Mesendoderm (in vitro differentiated cells): ENCODE results near the gene CATSPERZ.

Experiments used
- DNase-seq: peaks from one replicate; pipeline ENCODE4 v3.0.0; 2013
- H2AK5ac ChIP-seq: 2 replicates; pipeline ENCODE4 v1.6.1; 2013; ENCODE audit warnings: low read length, inconsistent platforms
- H2BK120ac ChIP-seq: 2 replicates; pipeline ENCODE4 v1.6.1; 2013; ENCODE audit warnings: low read depth, mild to moderate bottlenecking, low read length, moderate library complexity, mixed read lengths
- H2BK15ac ChIP-seq: replicated peaks from 2 replicates; pipeline ENCODE4 v1.6.1; 2013; ENCODE audit warnings: low read depth, mild to moderate bottlenecking, moderate library complexity
- H2BK5ac ChIP-seq: 2 replicates; pipeline ENCODE4 v1.6.1; 2013; ENCODE audit warnings: low read length, inconsistent platforms
- H3K18ac ChIP-seq: 2 replicates; pipeline ENCODE4 v1.6.1; 2013; ENCODE audit warnings: mild to moderate bottlenecking, low read length, mixed read lengths
- H3K23ac ChIP-seq: one replicate; pipeline ENCODE4 v1.6.1; 2013; ENCODE audit warnings: low read length
- H3K27ac ChIP-seq: 2 replicates; pipeline ENCODE4 v1.5.1; 2013; ENCODE audit warnings: low read depth, mild to moderate bottlenecking, inconsistent platforms, low read length, moderate library complexity
- H3K27me3 ChIP-seq: 2 replicates; pipeline ENCODE4 v1.6.1; 2013; ENCODE audit warnings: low read length, control low read depth, mild to moderate bottlenecking, inconsistent platforms; ENCODE audit not compliant: insufficient read depth, poor library complexity
- H3K36me3 ChIP-seq: 2 replicates; pipeline ENCODE4 v1.6.1; 2013; ENCODE audit warnings: low read length, inconsistent platforms; ENCODE audit not compliant: control insufficient read depth, insufficient read depth
- H3K4ac ChIP-seq: one replicate; pipeline ENCODE4 v1.6.1; 2013; ENCODE audit warnings: low read depth, mild to moderate bottlenecking, low read length, moderate library complexity
- H3K4me1 ChIP-seq: 2 replicates; pipeline ENCODE4 v1.6.1; 2013; ENCODE audit warnings: low read depth, low read length, inconsistent platforms; ENCODE audit not compliant: control insufficient read depth
- H3K4me2 ChIP-seq: 2 replicates; pipeline ENCODE4 v1.6.1; 2013; ENCODE audit warnings: low read length
- H3K4me3 ChIP-seq: 2 replicates; pipeline ENCODE4 v1.5.1; 2013; ENCODE audit warnings: mild to moderate bottlenecking, low read length
- H3K56ac ChIP-seq: one replicate; pipeline ENCODE4 v1.6.1; 2013; ENCODE audit warnings: low read length
- H3K79me1 ChIP-seq: 2 replicates; pipeline ENCODE4 v1.6.1; 2013; ENCODE audit warnings: low read length, inconsistent platforms
- H3K79me2 ChIP-seq: 2 replicates; pipeline ENCODE4 v1.6.1; 2013; ENCODE audit warnings: mild to moderate bottlenecking, low read length; ENCODE audit not compliant: control insufficient read depth, insufficient read depth
- H3K9ac ChIP-seq: 2 replicates; pipeline ENCODE4 v1.6.1; 2013; ENCODE audit warnings: low read length, inconsistent platforms
- H4K5ac ChIP-seq: one replicate; pipeline ENCODE4 v1.6.1; 2013; ENCODE audit warnings: low read length
- H4K8ac ChIP-seq: one replicate; pipeline ENCODE4 v1.6.1; 2013; ENCODE audit warnings: low read depth, mild to moderate bottlenecking, control low read depth, low read length, moderate library complexity
- WGBS: extraction: QIAGEN DNeasy Blood & Tissue Kit; methylation state at CpG from one replicate; pipeline ENCODE4 v1.1.7; 2013; ENCODE audit warnings: low lambda C conversion rate, missing lambda C conversion rate; ENCODE audit not compliant: insufficient coverage; ENCODE audit errors: extremely low coverage; 5-methylcytosine and 5-hydroxymethylcytosine counted together

Gene CATSPERZ

DNA sequence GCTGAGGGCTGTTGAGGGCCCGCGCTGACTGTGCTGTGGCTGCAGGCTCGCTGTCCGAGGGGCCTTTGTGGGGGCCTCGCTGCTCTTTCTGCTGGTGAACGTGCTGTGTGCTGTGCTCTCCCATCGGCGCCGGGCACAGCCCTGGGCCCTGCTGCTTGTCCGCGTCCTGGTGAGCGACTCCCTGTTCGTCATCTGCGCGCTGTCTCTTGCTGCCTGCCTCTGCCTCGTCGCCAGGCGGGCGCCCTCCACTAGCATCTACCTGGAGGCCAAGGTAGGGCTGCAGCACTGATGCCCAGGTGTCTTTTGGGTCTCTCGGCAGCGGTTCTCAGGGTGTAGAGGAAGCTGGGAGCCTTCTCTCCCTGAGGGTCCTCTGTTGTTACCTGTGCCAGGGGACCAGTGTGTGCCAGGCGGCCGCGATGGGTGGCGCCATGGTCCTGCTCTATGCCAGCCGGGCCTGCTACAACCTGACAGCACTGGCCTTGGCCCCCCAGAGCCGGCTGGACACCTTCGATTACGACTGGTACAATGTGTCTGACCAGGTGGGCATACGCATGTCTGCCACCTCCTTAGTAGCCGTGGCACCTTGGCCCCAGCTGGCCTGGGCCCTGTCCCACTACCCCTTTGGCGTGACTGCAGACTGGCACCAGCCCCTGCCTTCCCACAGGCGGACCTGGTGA is 12.3 kb upstream of the CATSPERZ start:
- Histone ChIP-seq H4K8ac (no peak overlapping the region), H2BK15ac (no peak overlapping the region), H3K23ac (no peak overlapping the region), H3K79me2 (no peaks in the 10 kb centered on the region), H2BK120ac (no peak overlapping the region), H4K5ac (no peak overlapping the region), H2BK5ac (no peak overlapping the region), H3K27me3 (peaks cover 28% of the 10 kb centered on the region), H3K4me3 (no peak overlapping the region), H2AK5ac (no peak overlapping the region), H3K79me1 (no peaks in the 10 kb centered on the region), H3K27ac (no peak overlapping the region), H3K4ac (no peak overlapping the region), H3K18ac (no peak overlapping the region), H3K9ac (no peak overlapping the region), H3K36me3 (no peaks in the 10 kb centered on the region), H3K4me2 (no peak overlapping the region), H3K4me1 (peaks cover 6% of the 10 kb centered on the region), H3K56ac (no peak overlapping the region)
- no peak for DNase-seq
- no CpG with 5 or more reads among the region's 33 CpGs for WGBS

DNA sequence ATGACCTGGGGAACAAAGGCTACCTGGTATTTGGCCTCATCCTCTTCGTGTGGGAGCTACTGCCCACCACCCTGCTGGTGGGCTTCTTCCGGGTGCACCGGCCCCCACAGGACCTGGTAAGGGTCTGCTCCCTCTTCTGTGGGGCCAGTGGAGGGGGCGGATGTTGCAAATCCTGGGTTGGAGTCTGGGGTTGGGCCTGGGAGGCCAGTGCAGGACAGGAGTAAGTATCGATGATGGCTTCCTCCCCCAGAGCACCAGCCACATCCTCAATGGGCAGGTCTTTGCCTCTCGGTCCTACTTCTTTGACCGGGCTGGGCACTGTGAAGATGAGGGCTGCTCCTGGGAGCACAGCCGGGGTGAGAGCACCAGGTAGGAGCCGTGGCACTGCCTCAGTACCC is 11.8 kb upstream of the CATSPERZ start:
- no peak overlapping the region for H3K4ac ChIP-seq
- no peak overlapping the region for H3K27ac ChIP-seq
- H3K23ac ChIP-seq = no peak overlapping the region
- no peak overlapping the region for H2BK15ac ChIP-seq
- no peak overlapping the region for H4K8ac ChIP-seq
- H2AK5ac ChIP-seq = no peak overlapping the region
- H3K18ac ChIP-seq = no peak overlapping the region
- H3K79me1 ChIP-seq = no peaks in the 10 kb centered on the region
- no peak overlapping the region for H2BK5ac ChIP-seq
- H3K56ac ChIP-seq = no peak overlapping the region
- H4K5ac ChIP-seq = no peak overlapping the region
- H3K36me3 ChIP-seq = no peaks in the 10 kb centered on the region
- H3K27me3 ChIP-seq = peaks cover 33% of the 10 kb centered on the region
- H2BK120ac ChIP-seq = no peak overlapping the region
- H3K4me1 ChIP-seq = peaks cover 6% of the 10 kb centered on the region
- DNase-seq = no peak
- H3K79me2 ChIP-seq = no peaks in the 10 kb centered on the region
- no peak overlapping the region for H3K4me2 ChIP-seq
- no peak overlapping the region for H3K4me3 ChIP-seq
- WGBS = no CpG with 5 or more reads among the region's 9 CpGs
- H3K9ac ChIP-seq = no peak overlapping the region

GRCh38 chr11:64289002-64289564 is 11.1 kb upstream of the CATSPERZ start:
- H3K36me3 ChIP-seq = no peaks in the 10 kb centered on the region
- peaks cover 4% of the 10 kb centered on the region for H3K4me1 ChIP-seq
- H3K9ac ChIP-seq = no peak overlapping the region
- no peaks in the 10 kb centered on the region for H3K79me1 ChIP-seq
- H3K4me2 ChIP-seq = no peak overlapping the region
- no peak overlapping the region for H4K8ac ChIP-seq
- H3K56ac ChIP-seq = no peak overlapping the region
- H2BK120ac ChIP-seq = no peak overlapping the region
- H3K4ac ChIP-seq = no peak overlapping the region
- H3K27me3 ChIP-seq = peaks cover 39% of the 10 kb centered on the region
- no peak overlapping the region for H2BK15ac ChIP-seq
- no peak overlapping the region for H3K4me3 ChIP-seq
- no peak overlapping the region for H4K5ac ChIP-seq
- H2AK5ac ChIP-seq = no peak overlapping the region
- no CpG with 5 or more reads among the region's 13 CpGs for WGBS
- H3K27ac ChIP-seq = no peak overlapping the region
- no peaks in the 10 kb centered on the region for H3K79me2 ChIP-seq
- H2BK5ac ChIP-seq = no peak overlapping the region
- no peak overlapping the region for H3K18ac ChIP-seq
- no peak overlapping the region for H3K23ac ChIP-seq
- no peak for DNase-seq

DNA sequence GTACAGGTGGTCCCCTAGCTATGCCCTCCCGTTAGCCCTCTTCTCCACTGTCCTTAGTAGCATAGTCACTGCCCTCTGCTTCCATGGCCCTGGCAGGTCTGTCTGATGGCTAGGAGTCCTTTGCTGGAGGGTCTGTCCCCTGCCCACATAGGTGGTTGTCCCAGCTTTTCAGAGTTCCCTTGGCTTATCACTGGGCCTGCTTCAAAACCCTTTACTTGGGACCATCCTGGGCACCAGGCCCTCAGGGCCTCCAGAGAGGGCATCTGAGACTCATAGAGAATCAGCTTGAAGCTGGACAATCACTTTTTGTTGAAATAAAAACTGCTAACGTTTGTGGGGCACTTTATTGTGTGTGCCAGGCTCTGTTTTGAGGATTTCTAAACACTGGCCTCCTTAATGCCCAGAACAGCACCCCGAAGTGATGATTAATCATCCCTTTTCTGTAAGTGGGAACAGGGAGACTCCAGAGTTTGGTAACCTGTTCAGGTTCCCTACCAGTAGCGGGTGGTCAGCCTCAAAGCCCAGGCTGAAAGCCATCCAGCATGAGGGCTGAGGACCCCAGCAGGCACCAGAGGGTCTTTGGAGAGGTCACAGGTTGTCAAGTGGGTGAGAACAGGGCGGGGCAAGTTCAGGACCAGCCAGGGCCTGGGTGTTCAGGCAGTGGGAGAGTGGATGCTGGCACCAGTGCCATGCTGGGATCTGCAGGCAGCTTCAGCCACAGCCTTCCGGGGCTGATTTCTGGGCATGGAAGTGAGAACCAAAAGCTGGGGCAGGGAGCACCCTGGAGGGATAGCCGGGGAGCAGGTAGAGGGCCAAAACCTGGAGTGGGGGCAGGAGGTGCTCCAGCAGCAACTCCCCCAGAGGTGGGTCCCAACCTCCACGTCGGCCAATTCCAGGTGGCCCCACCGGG is 9.6 kb upstream of the CATSPERZ start:
- WGBS = no CpG with 5 or more reads among the region's 10 CpGs
- Histone ChIP-seq H3K27ac (no peak overlapping the region), H3K4me1 (peaks cover 2% of the 10 kb centered on the region), H3K79me1 (no peaks in the 10 kb centered on the region), H3K36me3 (no peaks in the 10 kb centered on the region), H3K18ac (no peak overlapping the region), H4K5ac (no peak overlapping the region), H2BK120ac (no peak overlapping the region), H2BK15ac (no peak overlapping the region), H3K56ac (no peak overlapping the region), H2BK5ac (no peak overlapping the region), H2AK5ac (no peak overlapping the region), H3K4ac (no peak overlapping the region), H3K23ac (no peak overlapping the region), H3K27me3 (peaks cover 51% of the 10 kb centered on the region), H3K4me2 (no peak overlapping the region), H3K4me3 (no peak overlapping the region), H4K8ac (no peak overlapping the region), H3K9ac (no peak overlapping the region), H3K79me2 (no peaks in the 10 kb centered on the region)
- DNase-seq = no peak

DNA sequence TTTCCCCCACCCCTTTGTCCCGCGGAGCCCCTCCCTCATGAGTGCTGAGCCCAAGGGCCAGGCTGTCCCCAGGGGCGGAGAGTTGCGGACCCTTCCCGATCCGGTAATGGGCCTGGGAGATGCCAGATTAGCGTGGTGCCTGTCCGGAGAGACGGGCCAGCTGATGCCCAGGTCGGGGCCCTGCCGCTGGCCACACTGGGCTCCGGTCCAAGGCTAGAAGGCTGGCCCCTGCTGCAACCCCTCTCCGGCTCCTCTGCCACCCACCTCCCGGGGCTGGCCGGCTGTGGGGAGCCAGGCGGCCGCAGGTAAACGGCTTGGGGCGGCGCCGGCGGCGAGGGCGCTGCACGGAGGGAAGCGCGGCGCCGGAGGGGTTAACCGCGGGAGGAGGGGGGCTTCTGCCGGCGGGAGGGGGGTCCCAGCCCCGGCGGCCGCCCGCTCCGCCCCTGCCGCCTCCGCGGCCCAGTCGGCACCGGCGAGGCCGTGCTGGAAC is 8.9 kb upstream of the CATSPERZ start, which contains the start of gene KCNK4:
Gene KCNK4 (plus strand): TSS at position 41 of the 490 bp plus-strand sequence. CDS start 1,717 bp downstream, outside the sequence.
- H2BK5ac ChIP-seq = no peak within 1 kb of the TSS
- no peak within 1 kb of the TSS for H2BK120ac ChIP-seq
- H3K79me1 ChIP-seq = no peaks in the 10 kb centered on the region
- H2BK15ac ChIP-seq = no peak within 1 kb of the TSS
- no peaks in the 10 kb centered on the region for H3K79me2 ChIP-seq
- no peak within 1 kb of the TSS for H2AK5ac ChIP-seq
- H3K4me3 ChIP-seq = no peak within 1 kb of the TSS
- no peak within 1 kb of the TSS for H4K8ac ChIP-seq
- no peak for DNase-seq
- H3K36me3 ChIP-seq = no peaks in the 10 kb centered on the region
- no peak within 1 kb of the TSS for H3K4ac ChIP-seq
- peak within 1 kb of the TSS; percentile 29 for H3K9ac ChIP-seq
- no peak within 1 kb of the TSS for H3K18ac ChIP-seq
- no peak within 1 kb of the TSS for H3K23ac ChIP-seq
- no CpG with 5 or more reads among the region's 45 CpGs for WGBS
- H3K4me2 ChIP-seq = peak within 1 kb of the TSS; percentile 15
- H3K56ac ChIP-seq = peak within 1 kb of the TSS; percentile 25
- H3K27me3 ChIP-seq = peaks cover 58% of the 10 kb centered on the region
- H3K27ac ChIP-seq = no peak within 1 kb of the TSS
- H4K5ac ChIP-seq = no peak within 1 kb of the TSS
- H3K4me1 ChIP-seq = no peaks in the 10 kb centered on the region
